Measurements from ENCODE around the gene ALDOC.

- TF ChIP-seq POLR2A (IDR thresholded peaks at IDR 0.05) (no peak), CTCF (IDR thresholded peaks at IDR 0.05 in 8 of 11, conservative IDR thresholded peaks at IDR 0.05 in 3 of 11) (no peak)
These were observed 5.9 kb downstream of the ALDOC start for GRCh38 chr17:28570716-28571360.
